Measurements from ENCODE around the gene CEP295NL.

- TF ChIP-seq CTCF (conservative IDR thresholded peaks at IDR 0.05; ENCODE audit: low read depth, low read length) (no peak), EZH2 (IDR thresholded peaks at IDR 0.05; ENCODE audit: borderline replicate concordance, low read depth, low read length, poor library complexity, severe bottlenecking) (no peak)
Observed at GRCh38 chr17:78939615-78940014, 36.6 kb upstream of the CEP295NL start.
